HG02938 (cell line): ENCODE measurements around the gene VEGFD.
A peak's percentile ranks its signal among the peaks of the same experiment; 100 is the strongest.

Experiments
- ATAC-seq: cut with Tn5 transposase; IDR thresholded peaks from one replicate; pipeline ENCODE4 v1.9.1; 2021; ENCODE audit warnings: mild to moderate bottlenecking, moderate library complexity; ENCODE audit not compliant: unreplicated experiment

The VEGFD gene

GRCh38 chrX:15366506-15367352 lies 17.5 kb downstream of the VEGFD start:
- ATAC-seq, result no peak

- no peak for ATAC-seq
Observed at GRCh38 chrX:15359701-15360100, 24.5 kb downstream of the VEGFD start.

- no peak for ATAC-seq
Observed at GRCh38 chrX:15358533-15358932, 25.7 kb downstream of the VEGFD start.

DNA sequence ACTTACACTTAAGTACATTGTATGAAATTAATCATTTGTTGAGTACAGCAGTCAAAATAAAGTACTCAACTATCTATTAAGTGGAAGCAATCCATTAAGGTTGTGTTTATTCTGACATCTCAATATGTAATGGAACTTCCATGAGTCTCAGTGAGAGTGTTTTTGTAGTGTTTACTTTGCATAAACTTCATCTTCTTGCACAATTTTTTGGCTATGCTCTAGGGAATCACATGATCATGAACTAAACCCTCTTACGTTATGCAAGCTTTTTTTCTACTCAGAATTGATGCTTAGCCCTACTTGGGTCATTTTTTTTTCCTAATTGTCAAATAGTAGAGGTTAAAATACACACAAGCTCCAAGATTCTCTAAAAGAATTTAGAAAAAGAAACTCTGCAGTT lies 27.8 kb downstream of the VEGFD start:
- no peak for ATAC-seq

- no peak for ATAC-seq
Observed at GRCh38 chrX:15350329-15350996, 33.8 kb downstream of the VEGFD start.

DNA sequence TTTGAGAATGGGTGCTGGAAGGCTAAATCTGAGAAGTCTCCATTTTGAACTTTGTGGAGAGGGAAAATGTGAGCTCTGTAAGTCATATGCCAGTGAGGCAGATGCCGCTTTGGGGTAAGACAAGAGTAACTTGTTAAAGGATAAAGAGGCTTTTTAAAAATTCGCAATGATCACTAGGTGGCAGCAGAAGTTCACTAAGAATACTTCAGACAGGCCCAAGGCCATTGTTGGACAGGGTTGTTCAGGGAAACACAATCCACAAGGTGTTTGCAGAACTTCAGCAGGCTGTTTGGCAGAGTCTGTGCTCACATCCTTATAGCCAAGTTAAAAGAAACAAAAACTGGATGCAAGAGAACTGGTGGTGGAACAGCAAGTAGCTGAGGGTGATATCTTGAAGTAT lies 35.2 kb downstream of the VEGFD start:
- ATAC-seq, result no peak

GRCh38 chrX:15345976-15346375 lies 38.2 kb downstream of the VEGFD start:
- ATAC-seq, result no peak

DNA sequence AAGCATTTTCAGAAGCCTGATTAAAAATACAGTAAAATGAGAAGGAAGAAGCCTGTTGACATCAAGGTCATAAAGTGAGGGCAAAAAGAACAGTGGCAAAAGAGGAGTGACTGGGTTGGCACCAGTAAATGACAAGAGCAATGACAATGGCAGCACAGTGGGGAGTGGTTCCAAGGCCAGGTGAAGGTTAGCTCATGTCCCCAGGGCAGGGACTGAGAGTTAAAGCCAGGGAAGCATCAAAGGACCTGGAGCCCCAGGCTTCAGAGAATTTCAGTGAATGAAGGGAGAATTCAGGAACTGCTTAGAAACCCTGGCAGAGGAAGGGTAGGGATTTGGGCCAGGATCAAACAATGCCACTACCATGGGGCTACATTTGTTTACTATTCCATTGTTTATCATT lies 40.1 kb downstream of the VEGFD start:
- ATAC-seq, result no peak

GRCh38 chrX:15343075-15343476 lies 41.1 kb downstream of the VEGFD start:
- no peak for ATAC-seq

DNA sequence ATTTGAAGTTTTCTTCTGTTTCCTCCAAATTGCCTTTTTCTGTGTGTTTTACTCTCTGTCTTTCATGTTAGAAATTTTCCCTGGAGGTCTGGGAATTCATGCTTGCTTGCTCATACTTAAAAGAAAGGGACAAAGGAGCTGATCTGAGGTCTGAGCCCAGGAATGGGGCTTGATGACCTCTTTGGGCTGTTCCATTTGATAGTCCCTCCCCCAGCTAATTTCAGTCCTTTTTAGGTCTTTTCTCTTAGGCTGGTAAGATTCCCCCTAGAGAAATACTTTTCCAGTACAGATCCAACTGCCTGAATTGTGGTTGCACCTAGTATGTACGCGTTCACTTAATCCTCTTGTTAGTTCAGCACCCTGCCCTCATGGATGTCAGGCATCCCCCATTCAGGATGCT lies 43.3 kb downstream of the VEGFD start:
- ATAC-seq, result no peak

DNA sequence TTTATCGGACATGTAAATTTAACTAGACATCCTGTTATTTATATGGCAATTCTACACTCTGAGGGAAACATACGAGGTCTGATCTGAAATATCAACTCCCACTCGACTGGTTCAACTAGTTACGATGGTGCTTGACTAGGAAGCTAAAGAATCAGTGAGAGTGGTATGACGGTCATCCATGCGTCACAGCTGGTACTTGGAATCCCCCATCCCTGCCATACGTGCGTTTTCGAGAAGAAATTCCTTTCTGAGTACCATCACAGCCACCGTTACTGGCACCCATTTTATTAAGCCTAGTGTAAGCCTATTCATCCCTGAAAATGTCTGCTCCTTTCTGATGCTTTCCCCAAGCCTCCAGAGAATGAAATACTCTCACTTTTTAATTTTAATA lies 48.2 kb downstream of the VEGFD start:
- ATAC-seq, result no peak

- ATAC-seq, result peak; percentile 97
Observed at GRCh38 chrX:15335135-15336022, 48.8 kb downstream of the VEGFD start, which contains the start of gene PIGA. Gene PIGA, minus strand, starts transcription at chrX:15335523. Its CDS starts 3,593 bp downstream, at chrX:15331930.

DNA sequence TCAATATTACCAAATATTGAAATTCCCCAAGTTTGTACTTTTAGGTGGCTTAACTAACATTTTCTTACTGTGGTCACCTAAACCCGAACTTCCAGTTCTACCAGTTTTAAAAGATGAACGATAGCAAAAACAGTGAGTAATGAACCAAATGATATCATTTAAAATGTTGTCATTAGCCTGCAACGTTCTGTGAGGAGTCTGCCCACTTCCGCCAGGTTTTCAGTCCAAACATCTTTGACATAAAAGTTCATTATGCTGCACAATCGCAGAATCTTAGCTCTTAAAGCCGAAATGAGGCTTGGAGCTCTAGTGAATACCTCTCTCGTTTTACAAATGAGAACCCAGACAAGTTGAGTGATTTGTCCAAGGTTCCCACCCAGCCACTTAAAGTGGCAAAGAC lies 49.7 kb downstream of the VEGFD start:
- ATAC-seq, result no peak

GRCh38 chrX:15328821-15329220 lies 55.4 kb downstream of the VEGFD start:
- ATAC-seq, result no peak

DNA sequence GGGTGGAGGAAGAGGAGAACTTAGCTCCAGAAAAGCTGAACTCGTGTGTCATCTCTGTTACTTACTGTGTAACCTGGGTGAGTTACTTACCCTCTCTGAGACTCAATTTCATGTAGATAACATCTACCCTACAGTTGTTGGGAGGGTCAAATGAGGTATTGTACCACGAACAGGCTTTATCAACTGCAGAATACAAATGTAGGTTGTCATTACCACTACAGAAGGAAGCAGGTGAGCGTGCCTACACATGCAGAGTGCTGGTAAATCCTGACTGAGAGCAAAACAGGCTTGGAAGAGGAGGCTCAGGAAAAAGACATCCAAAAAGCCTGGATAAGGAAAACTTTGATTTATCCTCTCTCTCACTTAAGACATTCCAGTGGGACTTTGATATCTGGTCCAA lies 56.1 kb downstream of the VEGFD start:
- no peak for ATAC-seq

DNA sequence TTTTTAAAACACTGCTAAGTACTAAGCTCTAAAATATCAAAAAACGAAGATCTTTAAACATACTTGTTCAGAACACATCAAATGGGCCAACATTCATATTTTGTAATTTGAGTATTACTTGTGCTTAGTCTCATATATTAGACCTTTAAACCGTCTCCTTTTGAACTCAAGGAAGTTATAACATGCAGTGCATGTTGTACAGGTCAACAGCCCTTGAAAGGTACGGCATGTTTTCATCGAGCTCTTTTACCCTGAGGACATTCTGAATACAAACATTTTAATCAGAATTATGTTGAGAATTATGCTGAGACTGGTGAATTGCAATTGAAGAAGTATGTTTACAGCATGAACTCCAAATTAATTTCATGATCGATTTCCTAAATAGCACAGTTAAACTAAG lies 61.7 kb downstream of the VEGFD start:
- ATAC-seq, result no peak

DNA sequence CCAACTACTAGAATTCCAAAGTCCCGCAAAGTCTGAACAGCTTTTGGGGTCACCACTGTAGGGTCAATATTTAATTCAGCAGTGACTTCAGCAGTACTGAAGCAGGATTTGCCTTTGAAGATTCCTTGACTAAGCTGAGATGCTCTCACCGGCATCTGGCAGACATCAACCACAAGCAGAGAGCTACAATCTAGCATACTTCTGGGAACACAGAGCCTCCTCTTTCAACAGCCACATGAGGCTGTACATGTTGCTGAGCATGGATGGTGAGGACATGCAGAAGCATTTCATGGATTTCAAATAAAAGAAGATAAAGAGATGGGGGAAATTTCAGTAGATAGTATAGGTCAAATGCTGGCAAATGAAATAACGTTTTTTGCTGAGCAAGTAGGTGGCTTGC lies 62.1 kb downstream of the VEGFD start:
- ATAC-seq, result no peak

- ATAC-seq, result no peak
Observed at GRCh38 chrX:15321447-15321846, 62.8 kb downstream of the VEGFD start.

DNA sequence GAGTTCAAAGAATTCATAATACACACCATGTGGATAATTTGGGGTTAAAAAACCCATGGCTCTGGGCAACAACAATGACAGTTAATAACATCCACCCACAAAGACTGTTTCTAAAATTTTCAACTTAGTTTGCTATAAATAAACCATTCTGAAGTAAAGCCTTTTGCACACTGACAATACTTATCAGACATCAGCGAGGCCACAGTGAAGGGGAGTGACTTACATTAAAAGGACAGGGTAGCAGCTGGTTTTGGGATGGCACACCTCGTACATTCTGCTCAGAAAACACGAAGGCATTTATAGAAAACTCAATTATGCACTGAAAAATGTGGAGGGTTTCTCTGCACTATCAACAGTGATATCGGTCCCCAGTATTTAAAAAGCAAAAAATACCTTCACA lies 63.9 kb downstream of the VEGFD start:
- ATAC-seq, result no peak

GRCh38 chrX:15319075-15319474 lies 65.1 kb downstream of the VEGFD start:
- ATAC-seq, result no peak

- ATAC-seq, result no peak
Observed at GRCh38 chrX:15315509-15315908, 68.7 kb downstream of the VEGFD start, which contains the start of gene ASB11. Gene ASB11, minus strand, starts transcription at chrX:15315640. Its CDS starts 35 bp downstream, at chrX:15315605.
